NB4 (cell line): ENCODE results near the gene RAVER2.
A peak's percentile ranks its signal among the peaks of the same experiment; 100 is the strongest.
"Not testable (repeated sequence)": the region's sequence is repeated elsewhere in the genome, so short reads cannot be mapped to it uniquely, and the experiment has no call there.

Experiments used
- DNase-seq: peaks from one replicate; pipeline ENCODE4 v3.0.0; 2010; ENCODE audit warnings: low read depth
- H3K4me3 ChIP-seq: one replicate; pipeline ENCODE4 v1.5.1; 2011; ENCODE audit warnings: mild to moderate bottlenecking, low read depth, low read length, moderate library complexity
- MYC ChIP-seq: IDR thresholded peaks from 2 replicates; pipeline ENCODE4 v1.6.1; 2011; ENCODE audit warnings: low read depth, low read length
- POLR2A ChIP-seq: IDR thresholded peaks from 2 replicates; pipeline ENCODE4 v1.6.1; 2011; ENCODE audit warnings: mild to moderate bottlenecking; ENCODE audit not compliant: insufficient read length; ENCODE audit errors: extremely low read depth
- TF ChIP-seq, protein P1 (sequence below): IDR thresholded peaks from 2 replicates; pipeline ENCODE4 v1.6.1; 2011; ENCODE audit warnings: low read depth, low read length
- TF ChIP-seq, protein P2 (sequence below): IDR thresholded peaks from one replicate; pipeline ENCODE4 v1.5.1; 2012; ENCODE audit warnings: low read depth, low read length

The RAVER2 gene

GRCh38 chr1:64811131-64811530, 66.3 kb downstream of the RAVER2 start:
- H3K4me3 ChIP-seq, result no peak overlapping the region
- no peak for TF ChIP-seq MYC
- TF ChIP-seq, protein P1, sequence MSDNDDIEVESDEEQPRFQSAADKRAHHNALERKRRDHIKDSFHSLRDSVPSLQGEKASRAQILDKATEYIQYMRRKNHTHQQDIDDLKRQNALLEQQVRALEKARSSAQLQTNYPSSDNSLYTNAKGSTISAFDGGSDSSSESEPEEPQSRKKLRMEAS, result no peak
- no peak for TF ChIP-seq POLR2A
- TF ChIP-seq, protein P2, sequence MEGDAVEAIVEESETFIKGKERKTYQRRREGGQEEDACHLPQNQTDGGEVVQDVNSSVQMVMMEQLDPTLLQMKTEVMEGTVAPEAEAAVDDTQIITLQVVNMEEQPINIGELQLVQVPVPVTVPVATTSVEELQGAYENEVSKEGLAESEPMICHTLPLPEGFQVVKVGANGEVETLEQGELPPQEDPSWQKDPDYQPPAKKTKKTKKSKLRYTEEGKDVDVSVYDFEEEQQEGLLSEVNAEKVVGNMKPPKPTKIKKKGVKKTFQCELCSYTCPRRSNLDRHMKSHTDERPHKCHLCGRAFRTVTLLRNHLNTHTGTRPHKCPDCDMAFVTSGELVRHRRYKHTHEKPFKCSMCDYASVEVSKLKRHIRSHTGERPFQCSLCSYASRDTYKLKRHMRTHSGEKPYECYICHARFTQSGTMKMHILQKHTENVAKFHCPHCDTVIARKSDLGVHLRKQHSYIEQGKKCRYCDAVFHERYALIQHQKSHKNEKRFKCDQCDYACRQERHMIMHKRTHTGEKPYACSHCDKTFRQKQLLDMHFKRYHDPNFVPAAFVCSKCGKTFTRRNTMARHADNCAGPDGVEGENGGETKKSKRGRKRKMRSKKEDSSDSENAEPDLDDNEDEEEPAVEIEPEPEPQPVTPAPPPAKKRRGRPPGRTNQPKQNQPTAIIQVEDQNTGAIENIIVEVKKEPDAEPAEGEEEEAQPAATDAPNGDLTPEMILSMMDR, result no peak
- DNase-seq, result no peak

DNA sequence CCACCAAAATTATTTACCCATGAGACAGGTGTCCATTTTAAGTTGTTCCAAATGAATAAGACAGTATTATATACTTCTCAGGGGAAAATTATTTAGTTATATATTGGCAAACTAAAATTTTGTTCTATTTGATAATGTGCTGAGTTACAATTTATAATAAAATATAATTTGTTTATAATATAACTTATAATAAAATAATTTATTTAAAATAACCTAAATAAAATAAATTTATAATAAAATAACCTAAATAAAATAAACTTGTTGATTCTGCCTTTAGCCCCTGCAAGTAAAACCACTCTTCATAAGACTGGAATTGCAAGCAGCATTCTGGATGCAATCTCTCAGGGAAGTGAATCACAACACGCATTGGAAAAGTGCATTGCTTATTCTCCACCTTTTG, 69.6 kb downstream of the RAVER2 start:
- TF ChIP-seq MYC, result no peak
- no peak for TF ChIP-seq POLR2A
- TF ChIP-seq, protein P2, result no peak
- TF ChIP-seq, protein P1, result no peak
- H3K4me3 ChIP-seq, result no peak overlapping the region
- DNase-seq, result no peak

- DNase-seq, H3K4me3 ChIP-seq: not testable (repeated sequence)
Measured at GRCh38 chr1:64817364-64817763, 72.5 kb downstream of the RAVER2 start.

DNA sequence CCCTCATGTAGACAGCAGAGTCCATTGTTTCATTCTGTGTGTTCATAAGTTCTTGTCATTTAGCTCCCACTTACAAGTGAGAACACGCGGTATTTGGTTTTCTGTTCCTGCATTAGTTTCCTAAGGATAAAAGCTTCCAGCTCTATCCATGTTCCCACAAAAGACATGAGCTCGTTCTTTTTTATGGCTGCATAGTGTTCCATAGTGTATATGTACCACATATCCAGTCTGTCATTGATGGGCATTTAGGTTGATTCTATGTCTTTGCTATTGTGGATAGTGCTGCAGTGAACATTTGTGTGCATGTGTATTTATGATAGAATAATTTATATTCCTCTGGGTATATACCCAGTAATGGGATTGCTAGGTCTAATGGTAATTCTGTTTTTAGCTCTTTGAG, 75.7 kb downstream of the RAVER2 start:
- not testable (repeated sequence) for H3K4me3 ChIP-seq, DNase-seq

DNA sequence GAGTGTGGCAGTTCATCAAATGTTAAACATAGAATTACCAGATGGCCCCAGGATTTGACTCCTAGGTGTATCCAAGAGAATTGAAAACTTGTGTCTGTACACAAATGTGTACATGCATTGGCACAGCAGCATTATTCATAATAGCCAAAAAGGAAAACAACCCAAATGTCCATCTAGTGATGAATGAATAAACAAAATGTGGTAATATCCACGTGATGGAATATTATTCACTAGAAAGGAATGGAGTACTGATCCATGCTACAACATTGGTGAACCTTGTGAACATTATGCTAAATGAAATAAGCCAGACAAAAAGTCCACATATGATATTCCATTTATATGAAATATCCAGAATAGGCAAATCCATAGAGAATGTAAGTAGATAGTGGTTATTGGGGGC, 77.7 kb downstream of the RAVER2 start:
- DNase-seq, result no peak
- TF ChIP-seq POLR2A, result no peak
- TF ChIP-seq, protein P2, result no peak
- TF ChIP-seq, protein P1, result no peak
- H3K4me3 ChIP-seq, result no peak overlapping the region

- peak; percentile 73 for DNase-seq
- TF ChIP-seq, protein P2, result peak; percentile 56
- TF ChIP-seq MYC, result 0 out of 2 replicates have a peak, but pooled peaks have one; percentile 11
- TF ChIP-seq, protein P1, result 0 out of 2 replicates have a peak, but pooled peaks have one; percentile 7
- TF ChIP-seq POLR2A, result no peak
- H3K4me3 ChIP-seq, result no peak overlapping the region
Measured at GRCh38 chr1:64823691-64824476, 79.0 kb downstream of the RAVER2 start.

DNA sequence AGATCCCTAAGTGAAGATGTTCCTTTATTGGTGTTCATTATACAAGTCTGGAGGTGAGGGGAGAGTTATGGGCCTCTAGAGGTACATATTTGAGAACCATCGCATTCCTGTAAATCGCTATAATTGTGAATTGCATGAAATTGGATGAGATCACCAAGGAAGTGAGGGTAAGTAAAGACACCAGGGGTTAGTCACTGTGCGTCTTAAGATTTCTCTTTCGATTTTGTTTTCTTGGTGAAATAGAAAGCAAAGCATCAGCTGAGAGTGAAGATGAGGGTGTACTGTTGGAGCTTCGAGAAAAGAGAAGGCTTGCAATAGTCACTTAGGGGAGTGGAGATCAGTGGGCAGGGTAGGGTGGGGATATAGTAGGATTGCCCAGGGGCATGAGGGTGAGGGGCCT, 82.1 kb downstream of the RAVER2 start:
- TF ChIP-seq, protein P1, result no peak
- TF ChIP-seq MYC (no peak), POLR2A (no peak)
- TF ChIP-seq, protein P2, result no peak
- no peak for DNase-seq
- H3K4me3 ChIP-seq, result no peak overlapping the region
